Measurements from ENCODE around the gene MEI1.
"Not testable (repeated sequence)": the region's sequence is repeated elsewhere in the genome, so short reads cannot be mapped to it uniquely, and the experiment has no call there.

The MEI1 gene

DNA sequence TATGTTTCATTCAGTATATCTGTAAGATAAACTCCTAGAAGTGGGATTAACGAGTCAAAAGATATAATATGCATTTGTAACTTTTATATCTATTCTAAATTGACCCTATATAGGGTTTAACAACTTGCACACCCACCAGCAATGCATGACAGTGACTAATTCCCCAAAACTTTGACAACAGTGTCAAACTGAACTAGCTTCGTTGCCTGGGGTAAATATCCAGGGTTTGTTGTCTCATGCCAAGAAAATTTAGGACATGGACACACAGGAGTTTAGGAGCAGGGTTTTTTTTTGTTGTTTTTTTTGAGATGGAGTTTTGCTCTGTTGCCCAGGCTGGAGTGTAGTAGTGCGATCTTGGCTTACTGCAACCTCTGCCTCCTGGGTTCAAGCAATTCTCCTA lies 15.7 kb upstream of the MEI1 start:
- H3K4me3 ChIP-seq (ENCODE audit: low read length) = no peak overlapping the region
- DNase-seq = no peak
- no peaks in the 10 kb centered on the region for H3K9me3 ChIP-seq (replicated peaks; ENCODE audit: insufficient read depth, low read length)
- TF ChIP-seq CTCF (IDR thresholded peaks at IDR 0.05; ENCODE audit: low read length) (no peak), EZH2 (optimal IDR thresholded peaks at IDR 0.05; ENCODE audit: low read depth, low read length) (no peak), EZH2phosphoT487 (IDR thresholded peaks at IDR 0.05; ENCODE audit: low read length) (no peak)
- H3F3A ChIP-seq (ENCODE audit: insufficient read depth, low read length) = peaks cover 11% of the 10 kb centered on the region
- H4K20me1 ChIP-seq (ENCODE audit: insufficient read depth, low read length) = peaks cover 14% of the 10 kb centered on the region; the same call in 1 of the 2 replicates
- peaks cover 99% of the 10 kb centered on the region for H3K79me2 ChIP-seq (ENCODE audit: low read length)
- H3K9ac ChIP-seq (ENCODE audit: low read length) = no peak overlapping the region
- no peaks in the 10 kb centered on the region for H3K27me3 ChIP-seq (replicated peaks; ENCODE audit: insufficient read depth, low read length)
- H3K36me3 ChIP-seq (replicated peaks; ENCODE audit: insufficient read depth, low read length) = peaks cover 9% of the 10 kb centered on the region; the same call in 1 of the 2 replicates
- H3K9me2 ChIP-seq (replicated peaks; ENCODE audit: insufficient read depth, low read length) = no peaks in the 10 kb centered on the region
- no peak overlapping the region for H2AFZ ChIP-seq (ENCODE audit: low read length)
- no peak overlapping the region for H3K4me2 ChIP-seq (ENCODE audit: low read depth, low read length)
- H3K4me1 ChIP-seq (ENCODE audit: low read length) = 0 out of 2 replicates have a peak, but pooled peaks cover 7% of the 10 kb centered on the region
- no peak overlapping the region for H3K27ac ChIP-seq (ENCODE audit: low read length)

DNA sequence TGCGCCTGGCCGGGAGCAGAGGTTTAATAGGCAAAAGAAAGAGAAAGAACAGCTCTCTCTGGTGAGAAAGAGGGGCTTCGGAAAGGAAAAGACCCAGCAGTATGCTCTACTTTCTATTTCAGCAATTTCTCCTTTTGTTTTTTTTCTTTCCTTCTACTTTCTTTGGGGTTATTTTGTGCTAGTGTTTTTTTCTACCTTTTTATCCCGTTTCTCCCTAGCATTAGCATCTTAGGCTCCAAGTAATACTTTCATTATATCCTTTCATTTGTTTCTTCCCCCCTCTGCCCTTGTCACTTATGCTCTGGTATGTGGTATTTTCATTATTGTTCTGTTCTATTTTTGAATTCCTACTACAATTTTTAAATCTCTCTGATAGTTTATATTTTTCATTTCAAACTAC lies 15.1 kb upstream of the MEI1 start:
- Histone ChIP-seq H3K4me2 (ENCODE audit: low read depth, low read length) (no peak overlapping the region), H3K9ac (ENCODE audit: low read length) (no peak overlapping the region), H3K36me3 (replicated peaks; ENCODE audit: insufficient read depth, low read length) (peaks cover 8% of the 10 kb centered on the region; the same call in 1 of the 2 replicates)

GRCh38 chr22:41686890-41687289 lies 12.4 kb upstream of the MEI1 start:
- H3K79me2 ChIP-seq (ENCODE audit: low read length) = peaks cover 67% of the 10 kb centered on the region
- H3K4me1 ChIP-seq (ENCODE audit: low read length); H3K9me3 ChIP-seq (replicated peaks; ENCODE audit: insufficient read depth, low read length); H3K9me2 ChIP-seq (replicated peaks; ENCODE audit: insufficient read depth, low read length); H4K20me1 ChIP-seq (ENCODE audit: insufficient read depth, low read length); H3K27me3 ChIP-seq (replicated peaks; ENCODE audit: insufficient read depth, low read length); DNase-seq; H2AFZ ChIP-seq (ENCODE audit: low read length); H3K36me3 ChIP-seq (replicated peaks; ENCODE audit: insufficient read depth, low read length); H3K27ac ChIP-seq (ENCODE audit: low read length); H3K9ac ChIP-seq (ENCODE audit: low read length): not testable (repeated sequence)
- peak overlapping the region; percentile 69 for H3K4me3 ChIP-seq (ENCODE audit: low read length)
- H3F3A ChIP-seq (ENCODE audit: insufficient read depth, low read length) = peaks cover 19% of the 10 kb centered on the region
- H3K4me2 ChIP-seq (ENCODE audit: low read depth, low read length) = peak overlapping the region; percentile 72; the same call in 1 of the 2 replicates

More for the DNA sequence above, 15.1 kb upstream of the MEI1 start:
- DNase-seq = no peak
- Histone ChIP-seq H3K9me3 (replicated peaks; ENCODE audit: insufficient read depth, low read length) (no peaks in the 10 kb centered on the region), H3K4me1 (ENCODE audit: low read length) (0 out of 2 replicates have a peak, but pooled peaks cover 7% of the 10 kb centered on the region), H3K9me2 (replicated peaks; ENCODE audit: insufficient read depth, low read length) (no peaks in the 10 kb centered on the region), H3K27ac (ENCODE audit: low read length) (no peak overlapping the region), H2AFZ (ENCODE audit: low read length) (no peak overlapping the region), H4K20me1 (ENCODE audit: insufficient read depth, low read length) (peaks cover 14% of the 10 kb centered on the region; the same call in 1 of the 2 replicates), H3F3A (ENCODE audit: insufficient read depth, low read length) (peaks cover 14% of the 10 kb centered on the region), H3K27me3 (replicated peaks; ENCODE audit: insufficient read depth, low read length) (no peaks in the 10 kb centered on the region), H3K4me3 (ENCODE audit: low read length) (no peak overlapping the region), H3K79me2 (ENCODE audit: low read length) (peaks cover 93% of the 10 kb centered on the region)
- no peak for TF ChIP-seq EZH2 (optimal IDR thresholded peaks at IDR 0.05; ENCODE audit: low read depth, low read length)
- no peak for TF ChIP-seq CTCF (IDR thresholded peaks at IDR 0.05; ENCODE audit: low read length)
- TF ChIP-seq EZH2phosphoT487 (IDR thresholded peaks at IDR 0.05; ENCODE audit: low read length) = no peak

DNA sequence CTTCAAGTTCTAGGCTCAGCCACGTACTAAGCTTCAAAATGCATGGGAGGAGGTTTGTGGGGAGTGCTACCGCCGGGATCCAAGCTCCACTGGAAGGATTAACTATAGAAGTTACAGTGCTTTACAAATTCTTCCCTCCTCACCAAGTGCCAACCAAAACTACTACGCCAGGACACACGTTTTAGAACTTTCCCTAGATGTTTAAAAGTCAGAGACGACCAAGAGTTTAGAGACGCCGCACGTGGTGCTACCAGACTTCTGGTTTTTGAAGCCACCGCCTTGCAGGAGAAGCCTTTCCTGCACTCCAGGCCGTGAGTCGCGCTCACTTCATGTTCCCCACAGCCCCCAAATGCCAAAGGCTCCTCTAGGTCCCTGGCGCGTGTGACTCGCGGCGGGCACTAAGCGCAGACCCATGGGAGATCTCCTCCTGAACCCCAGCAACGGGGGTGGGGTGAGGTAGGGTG lies 11.4 kb upstream of the MEI1 start:
- 0 out of 2 replicates have a peak, but pooled peaks cover 7% of the 10 kb centered on the region for H3K4me1 ChIP-seq (ENCODE audit: low read length)
- peak overlapping the region; percentile 32; the same call in 1 of the 2 replicates for H2AFZ ChIP-seq (ENCODE audit: low read length)
- peaks cover 8% of the 10 kb centered on the region; the same call in 1 of the 2 replicates for H4K20me1 ChIP-seq (ENCODE audit: insufficient read depth, low read length)
- peak overlapping the region; percentile 98 for H3K9ac ChIP-seq (ENCODE audit: low read length)
- H3K4me3 ChIP-seq (ENCODE audit: low read length) = peak overlapping the region; percentile 69
- H3K27me3 ChIP-seq (replicated peaks; ENCODE audit: insufficient read depth, low read length) = no peaks in the 10 kb centered on the region
- peak overlapping the region; percentile 93 for H3K27ac ChIP-seq (ENCODE audit: low read length)
- no peaks in the 10 kb centered on the region for H3K9me2 ChIP-seq (replicated peaks; ENCODE audit: insufficient read depth, low read length)
- H3K79me2 ChIP-seq (ENCODE audit: low read length) = peaks cover 57% of the 10 kb centered on the region
- DNase-seq = peak; percentile 41
- H3K4me2 ChIP-seq (ENCODE audit: low read depth, low read length) = peak overlapping the region; percentile 72
- peaks cover 5% of the 10 kb centered on the region; the same call in 1 of the 2 replicates for H3K36me3 ChIP-seq (replicated peaks; ENCODE audit: insufficient read depth, low read length)
- TF ChIP-seq EZH2 (optimal IDR thresholded peaks at IDR 0.05; ENCODE audit: low read depth, low read length) (no peak), CTCF (IDR thresholded peaks at IDR 0.05; ENCODE audit: low read length) (no peak), EZH2phosphoT487 (IDR thresholded peaks at IDR 0.05; ENCODE audit: low read length) (no peak)
- peaks cover 14% of the 10 kb centered on the region for H3F3A ChIP-seq (ENCODE audit: insufficient read depth, low read length)
- H3K9me3 ChIP-seq (replicated peaks; ENCODE audit: insufficient read depth, low read length) = no peaks in the 10 kb centered on the region
